Measurements from ENCODE around the gene VBP1. TPM values are rescaled to one million over a fixed set of nuclear protein-coding genes. Genes with fewer than 3 reads are reported as not detected.
"Not testable (repeated sequence)": the region's sequence is repeated elsewhere in the genome, so short reads cannot be mapped to it uniquely, and the experiment has no call there.

The VBP1 gene, protein sequence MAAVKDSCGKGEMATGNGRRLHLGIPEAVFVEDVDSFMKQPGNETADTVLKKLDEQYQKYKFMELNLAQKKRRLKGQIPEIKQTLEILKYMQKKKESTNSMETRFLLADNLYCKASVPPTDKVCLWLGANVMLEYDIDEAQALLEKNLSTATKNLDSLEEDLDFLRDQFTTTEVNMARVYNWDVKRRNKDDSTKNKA
- 10 to 100 TPM; 61.6 to 66.3 TPM for total RNA-seq

DNA sequence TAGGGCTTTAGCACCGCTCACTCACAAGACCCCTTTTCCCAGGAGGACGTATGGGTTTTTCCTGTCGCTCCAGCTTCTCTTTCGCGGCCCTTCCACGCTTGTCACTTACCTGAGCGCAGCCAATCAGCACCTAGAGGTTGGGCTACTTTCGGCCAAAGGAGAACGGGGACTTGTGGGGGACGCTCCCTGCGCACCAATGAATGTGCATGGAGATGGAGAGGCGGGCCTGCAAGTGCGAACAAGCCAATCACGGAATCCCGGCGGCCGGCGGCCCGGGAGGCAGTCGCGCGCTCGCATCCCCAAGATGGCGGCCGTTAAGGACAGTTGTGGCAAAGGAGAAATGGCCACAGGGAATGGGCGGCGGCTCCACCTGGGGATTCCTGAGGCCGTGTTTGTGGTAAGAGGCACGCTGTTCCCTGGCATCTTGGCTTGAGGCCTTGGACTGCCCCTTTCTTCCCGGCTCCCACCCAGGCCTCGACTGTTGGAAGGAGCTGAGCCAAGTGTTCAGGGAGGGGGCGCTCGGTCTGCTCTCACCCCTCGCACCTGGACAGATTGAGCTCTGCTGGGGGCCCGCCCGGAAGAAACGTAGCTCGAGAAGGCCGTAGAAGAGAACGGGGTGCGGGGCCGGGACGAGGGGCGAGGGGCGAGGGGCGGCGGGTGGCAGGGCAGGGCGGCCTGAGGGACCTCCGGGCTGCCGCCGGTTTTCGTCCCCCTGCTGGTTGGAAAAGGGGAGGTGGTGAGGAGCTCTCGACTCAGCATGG is at the start of gene VBP1:
Gene VBP1, plus strand, starts transcription at position 282 of the 761 bp plus-strand sequence. Its CDS starts 23 bp downstream, at position 305.
- no peaks in the 10 kb centered on the region for H3K27me3 Mint-ChIP-seq (ENCODE audit: low read depth)
- peaks cover 19% of the 10 kb centered on the region for H3K4me1 Mint-ChIP-seq (ENCODE audit: low read depth)
- DNase-seq: peak; percentile 87 to 92
- H3K36me3 Mint-ChIP-seq (ENCODE audit: insufficient read depth in 2 of 2): peaks cover 4 to 5% of the 10 kb centered on the region in 2 donors
- ATAC-seq (replicated peaks in 1 of 2): peak; percentile 98 to 99
- H3K27ac Mint-ChIP-seq: peak within 1 kb of the TSS; percentile 78
- no peaks in the 10 kb centered on the region for H3K9me3 Mint-ChIP-seq
- H3K4me3 Mint-ChIP-seq: peak within 1 kb of the TSS; percentile 91 to 93

- no peaks in the 10 kb centered on the region for H3K36me3 Mint-ChIP-seq (ENCODE audit: insufficient read depth in 2 of 2)
- H3K4me3 Mint-ChIP-seq: no peak overlapping the region
- no peaks in the 10 kb centered on the region for H3K27me3 Mint-ChIP-seq (ENCODE audit: low read depth)
- no peak overlapping the region for H3K27ac Mint-ChIP-seq
- no peak for DNase-seq
- no peaks in the 10 kb centered on the region for H3K9me3 Mint-ChIP-seq
- ATAC-seq (replicated peaks in 1 of 2): no peak
- H3K4me1 Mint-ChIP-seq (ENCODE audit: low read depth): no peaks in the 10 kb centered on the region
These were observed 46.4 kb upstream of the VBP1 start for GRCh38 chrX:155169881-155170280.

DNA sequence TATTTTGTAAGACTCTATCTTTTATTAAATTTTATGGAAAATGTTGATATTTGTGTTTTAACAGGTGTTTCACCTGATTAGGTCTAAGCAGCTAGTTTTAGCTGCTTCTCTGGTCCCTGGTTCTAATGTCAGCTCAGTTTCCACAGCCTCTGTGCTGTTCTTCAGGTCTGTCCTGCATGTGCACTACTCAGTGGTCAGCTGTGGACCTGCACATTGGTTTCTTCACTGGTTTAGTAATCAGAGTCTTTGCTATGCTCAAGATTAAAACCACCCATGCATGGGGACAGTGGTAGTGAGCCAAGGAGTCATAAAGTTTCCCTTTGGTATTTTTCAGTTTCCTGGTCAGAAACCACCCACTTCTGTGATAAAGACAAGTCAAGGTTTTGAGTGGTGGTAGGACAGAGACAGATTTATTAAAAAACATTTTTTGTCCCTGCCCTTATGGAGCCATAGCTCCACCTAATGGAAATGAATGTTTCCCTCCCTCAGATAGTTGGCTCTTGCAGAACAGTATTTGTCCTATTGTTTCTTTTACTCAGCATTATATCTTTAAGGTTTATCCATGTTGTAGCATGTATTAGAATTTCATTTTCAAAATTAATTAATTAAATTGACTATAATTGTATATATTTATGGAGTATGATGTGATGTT is 36.8 kb upstream of the VBP1 start:
- H3K27ac Mint-ChIP-seq: no peak overlapping the region
- H3K27me3 Mint-ChIP-seq (ENCODE audit: low read depth): no peaks in the 10 kb centered on the region
- DNase-seq: no peak
- H3K4me1 Mint-ChIP-seq (ENCODE audit: low read depth): no peaks in the 10 kb centered on the region
- no peaks in the 10 kb centered on the region for H3K9me3 Mint-ChIP-seq
- no peak for ATAC-seq (replicated peaks in 1 of 2)
- no peak overlapping the region for H3K4me3 Mint-ChIP-seq
- no peaks in the 10 kb centered on the region for H3K36me3 Mint-ChIP-seq (ENCODE audit: insufficient read depth in 2 of 2)

DNA sequence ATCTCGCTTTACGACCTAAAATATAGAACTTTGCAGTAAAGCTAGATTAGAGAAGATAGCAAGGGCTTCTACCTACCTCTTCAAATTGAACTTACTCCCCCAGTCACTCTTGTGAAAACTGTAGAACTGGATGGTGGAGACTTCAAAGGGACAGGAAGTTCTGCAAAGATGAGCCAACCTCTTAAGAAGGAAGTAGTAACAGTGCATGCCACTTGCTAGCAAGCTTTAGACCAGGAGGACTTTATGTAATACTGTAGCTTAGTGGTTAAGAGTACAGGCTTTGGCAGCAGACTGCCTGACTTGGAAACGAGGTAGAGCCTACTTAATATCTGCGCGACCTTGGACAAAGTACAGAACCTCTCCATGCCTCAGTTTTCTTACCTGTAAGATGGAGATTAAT is 27.5 kb upstream of the VBP1 start:
- H3K27ac Mint-ChIP-seq: peak overlapping the region; percentile 89
- peaks cover 15 to 20% of the 10 kb centered on the region in 2 donors for H3K36me3 Mint-ChIP-seq (ENCODE audit: insufficient read depth in 2 of 2)
- peaks cover 24% of the 10 kb centered on the region for H3K4me1 Mint-ChIP-seq (ENCODE audit: low read depth)
- peak; percentile 73 to 84 for ATAC-seq (replicated peaks in 1 of 2)
- DNase-seq: peak in 1 of 2 donors; percentile 2
- no peaks in the 10 kb centered on the region for H3K27me3 Mint-ChIP-seq (ENCODE audit: low read depth)
- peaks cover 15 to 20% of the 10 kb centered on the region in 2 donors for H3K9me3 Mint-ChIP-seq
- H3K4me3 Mint-ChIP-seq: peak overlapping the region; percentile 49 to 75

DNA sequence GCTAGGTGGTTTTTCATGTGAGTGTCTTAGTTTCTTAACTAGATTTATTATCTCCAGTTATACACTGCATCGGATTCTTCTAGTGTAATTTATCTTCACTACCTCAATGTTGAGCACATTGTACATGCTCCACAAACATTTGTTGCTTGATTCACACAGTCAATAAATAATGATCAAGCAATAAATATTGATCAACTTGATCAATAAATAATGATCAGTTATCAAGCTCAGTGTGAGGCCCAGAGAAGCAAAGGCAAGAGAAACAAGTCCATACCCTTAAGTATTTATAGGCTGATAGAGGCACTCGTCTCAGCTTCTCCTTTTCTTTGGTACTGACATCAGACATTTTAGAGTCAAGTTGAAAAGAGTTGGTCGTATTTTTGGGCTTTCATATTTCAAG is 5.1 kb upstream of the VBP1 start:
- no peaks in the 10 kb centered on the region for H3K4me1 Mint-ChIP-seq (ENCODE audit: low read depth)
- H3K4me3 Mint-ChIP-seq: no peak overlapping the region
- peaks cover under 1% of the 10 kb centered on the region in 2 donors for H3K36me3 Mint-ChIP-seq (ENCODE audit: insufficient read depth in 2 of 2)
- no peak for ATAC-seq (replicated peaks in 1 of 2)
- no peak for DNase-seq
- no peak overlapping the region for H3K27ac Mint-ChIP-seq
- no peaks in the 10 kb centered on the region for H3K27me3 Mint-ChIP-seq (ENCODE audit: low read depth)
- no peaks in the 10 kb centered on the region for H3K9me3 Mint-ChIP-seq

DNA sequence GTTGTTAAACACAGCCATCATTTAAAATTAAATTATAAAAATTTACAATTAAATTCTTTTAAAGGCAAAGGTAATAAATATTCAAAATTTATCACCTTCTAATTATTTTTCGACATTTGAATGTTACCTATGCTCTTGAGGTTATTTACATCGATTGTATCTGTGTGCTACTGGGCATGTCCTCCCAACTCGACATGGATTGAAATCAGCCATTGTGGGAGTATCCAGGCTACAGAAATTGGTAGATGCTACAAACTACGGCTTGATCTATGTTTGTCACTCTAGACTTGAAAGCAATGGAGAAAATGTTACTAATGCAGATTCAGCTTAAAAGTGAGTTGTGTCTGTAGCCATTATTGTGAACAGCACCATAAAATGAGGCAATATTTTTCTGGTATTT is 2.5 kb upstream of the VBP1 start:
- H3K27me3 Mint-ChIP-seq (ENCODE audit: low read depth): no peaks in the 10 kb centered on the region
- DNase-seq: no peak
- ATAC-seq (replicated peaks in 1 of 2): no peak
- peaks cover 4 to 5% of the 10 kb centered on the region in 2 donors for H3K36me3 Mint-ChIP-seq (ENCODE audit: insufficient read depth in 2 of 2)
- peaks cover 14% of the 10 kb centered on the region for H3K4me1 Mint-ChIP-seq (ENCODE audit: low read depth)
- no peaks in the 10 kb centered on the region for H3K9me3 Mint-ChIP-seq
- H3K27ac Mint-ChIP-seq: no peak overlapping the region
- no peak overlapping the region for H3K4me3 Mint-ChIP-seq

- H3K36me3 Mint-ChIP-seq (ENCODE audit: insufficient read depth in 2 of 2): peaks cover 4 to 5% of the 10 kb centered on the region in 2 donors
- ATAC-seq (replicated peaks in 1 of 2) (peak; percentile 41 to 44), DNase-seq (no peak)
- H3K4me1 Mint-ChIP-seq (ENCODE audit: low read depth): peaks cover 19% of the 10 kb centered on the region
- H3K27ac Mint-ChIP-seq: peak overlapping the region; percentile 78
- H3K4me3 Mint-ChIP-seq: peak overlapping the region; percentile 91 to 93
- no peaks in the 10 kb centered on the region for H3K27me3 Mint-ChIP-seq (ENCODE audit: low read depth)
- no peaks in the 10 kb centered on the region for H3K9me3 Mint-ChIP-seq
These were observed 649 bp upstream of the VBP1 start for GRCh38 chrX:155215443-155216178.

DNA sequence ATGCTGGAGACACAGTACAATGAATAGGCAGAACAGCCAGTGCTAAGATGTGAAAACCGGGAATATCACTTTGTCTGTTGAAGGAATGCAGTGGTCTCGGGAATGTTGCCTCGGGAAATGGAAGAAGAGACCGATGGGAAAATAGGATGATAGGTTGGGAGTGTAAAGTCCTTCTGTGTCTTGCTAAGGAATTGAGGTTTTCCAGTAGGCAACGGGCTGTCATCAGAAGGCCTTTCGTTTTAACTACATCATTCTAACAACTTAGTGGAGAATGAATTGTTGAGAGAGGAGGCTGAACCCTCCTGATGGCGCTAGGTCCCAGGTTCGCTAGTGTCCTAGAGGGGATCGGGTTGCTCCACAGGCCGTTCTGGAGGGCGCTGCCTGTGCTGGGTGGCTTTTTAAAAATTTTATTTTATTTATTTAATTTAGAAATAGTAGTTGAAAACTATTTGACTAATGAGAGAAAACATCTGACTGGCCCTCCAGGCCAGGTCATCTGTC is 730 bp downstream of the VBP1 start:
- Mint-ChIP-seq H3K9me3 (no peaks in the 10 kb centered on the region), H3K4me3 (peak overlapping the region; percentile 91 to 93), H3K4me1 (ENCODE audit: low read depth) (peaks cover 19% of the 10 kb centered on the region), H3K36me3 (ENCODE audit: insufficient read depth in 2 of 2) (peaks cover 8 to 10% of the 10 kb centered on the region in 2 donors), H3K27me3 (ENCODE audit: low read depth) (no peaks in the 10 kb centered on the region), H3K27ac (peak overlapping the region; percentile 78)
- no peak for ATAC-seq (replicated peaks in 1 of 2)
- no peak for DNase-seq

DNA sequence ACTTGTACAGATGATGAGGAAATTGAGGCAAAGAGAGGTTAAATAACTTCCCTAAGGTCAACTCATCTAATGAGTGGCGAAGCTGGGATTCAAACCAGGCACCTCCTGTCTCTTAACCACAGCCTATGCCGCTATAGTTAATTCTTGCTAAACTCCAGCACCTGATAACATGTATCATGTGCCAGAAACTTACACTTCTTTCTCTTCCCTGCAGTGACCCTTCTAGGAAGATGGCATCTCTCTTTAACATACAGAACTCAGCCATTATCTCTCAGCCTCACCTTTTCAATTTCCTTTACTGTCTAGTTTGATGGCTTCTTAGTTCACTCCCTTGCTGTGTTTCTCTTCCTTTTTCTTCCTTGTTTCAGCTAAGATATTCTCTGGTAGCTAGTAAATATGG is 2.5 kb downstream of the VBP1 start:
- Mint-ChIP-seq H3K9me3 (no peaks in the 10 kb centered on the region), H3K27ac (peak overlapping the region; percentile 94), H3K36me3 (ENCODE audit: insufficient read depth in 2 of 2) (peaks cover 10 to 14% of the 10 kb centered on the region in 2 donors), H3K27me3 (ENCODE audit: low read depth) (no peaks in the 10 kb centered on the region), H3K4me3 (peak overlapping the region; percentile 46 to 91), H3K4me1 (ENCODE audit: low read depth) (peaks cover 19% of the 10 kb centered on the region)
- ATAC-seq (replicated peaks in 1 of 2) (no peak), DNase-seq (no peak)

- DNase-seq: no peak
- H3K9me3 Mint-ChIP-seq: no peaks in the 10 kb centered on the region
These were observed 5.1 kb downstream of the VBP1 start for GRCh38 chrX:155221351-155221750.

DNA sequence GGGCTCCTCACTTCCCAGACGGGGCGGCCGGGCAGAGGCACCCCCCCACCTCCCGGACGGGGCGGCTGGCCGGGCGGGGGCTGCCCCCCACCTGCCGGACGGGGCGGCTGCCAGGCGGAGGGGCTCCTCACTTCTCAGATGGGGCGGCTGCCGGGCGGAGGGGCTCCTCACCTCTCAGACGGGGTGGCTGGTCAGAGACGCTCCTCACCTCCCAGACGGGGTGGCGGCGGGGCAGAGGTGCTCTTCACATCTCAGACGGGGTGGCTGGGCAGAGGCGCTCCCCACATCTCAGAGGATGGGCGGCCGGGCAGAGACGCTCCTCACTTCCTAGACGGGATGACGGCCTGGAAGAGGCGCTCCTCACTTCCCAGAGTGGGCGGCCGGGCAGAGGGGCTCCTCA is 7.5 kb downstream of the VBP1 start:
- H3K36me3 Mint-ChIP-seq (ENCODE audit: insufficient read depth in 2 of 2): peaks cover 7 to 16% of the 10 kb centered on the region in 2 donors
- not testable (repeated sequence) for H3K4me1 Mint-ChIP-seq (ENCODE audit: low read depth); DNase-seq; H3K27ac Mint-ChIP-seq; H3K9me3 Mint-ChIP-seq; ATAC-seq (replicated peaks in 1 of 2); H3K4me3 Mint-ChIP-seq; H3K27me3 Mint-ChIP-seq (ENCODE audit: low read depth)

More at GRCh38 chrX:155221351-155221750, 5.1 kb downstream of the VBP1 start:
- Mint-ChIP-seq H3K4me1 (ENCODE audit: low read depth) (peaks cover 19% of the 10 kb centered on the region), H3K27ac (no peak overlapping the region), H3K36me3 (ENCODE audit: insufficient read depth in 2 of 2) (peaks cover 10 to 19% of the 10 kb centered on the region in 2 donors), H3K27me3 (ENCODE audit: low read depth) (no peaks in the 10 kb centered on the region), H3K4me3 (no peak overlapping the region)
- ATAC-seq (replicated peaks in 1 of 2): no peak

GRCh38 chrX:155225774-155226173 is 9.5 kb downstream of the VBP1 start:
- DNase-seq: no peak
- ATAC-seq (replicated peaks in 1 of 2): no peak
- H3K27ac Mint-ChIP-seq: no peak overlapping the region
- H3K9me3 Mint-ChIP-seq: no peaks in the 10 kb centered on the region
- H3K36me3 Mint-ChIP-seq (ENCODE audit: insufficient read depth in 2 of 2): peaks cover 11 to 16% of the 10 kb centered on the region in 2 donors
- H3K27me3 Mint-ChIP-seq (ENCODE audit: low read depth): no peaks in the 10 kb centered on the region
- peaks cover 3% of the 10 kb centered on the region for H3K4me1 Mint-ChIP-seq (ENCODE audit: low read depth)
- no peak overlapping the region for H3K4me3 Mint-ChIP-seq
